HL-60/S4 treated with phorbol 12-myristate 13-acetate at 8.2 ng/mL for 4 days and 3 days (cell line): ENCODE results near the gene RFC2.

ENCODE experiments used
- in situ Hi-C: fragments of 300-500 bp; cut with MboI; formaldehyde crosslinking; loops from 2 replicates; pipeline ENCODE4 v1.15.0; 2022; ENCODE audit warnings: low sequenced_read_pairs

RFC2 gene

DNA sequence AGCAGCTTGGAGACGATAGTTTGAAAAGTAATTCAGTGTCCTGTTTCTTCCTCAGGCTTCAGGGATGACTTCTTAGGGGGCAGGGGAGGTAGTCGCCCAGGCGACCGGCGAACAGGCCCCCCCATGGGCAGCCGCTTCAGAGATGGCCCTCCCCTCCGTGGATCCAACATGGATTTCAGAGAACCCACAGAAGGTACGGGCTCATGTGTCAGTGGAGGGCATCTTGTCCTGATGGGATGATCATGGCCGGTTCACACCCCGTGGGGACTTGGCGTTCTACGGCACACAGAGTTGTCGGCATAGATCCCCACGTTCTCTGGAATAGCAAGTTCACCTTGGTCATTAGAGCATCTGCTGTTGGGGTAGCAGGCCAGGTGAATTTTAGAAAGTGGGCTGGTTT is 59.5 kb downstream of the RFC2 start:
- in situ Hi-C loops = no loop called here

DNA sequence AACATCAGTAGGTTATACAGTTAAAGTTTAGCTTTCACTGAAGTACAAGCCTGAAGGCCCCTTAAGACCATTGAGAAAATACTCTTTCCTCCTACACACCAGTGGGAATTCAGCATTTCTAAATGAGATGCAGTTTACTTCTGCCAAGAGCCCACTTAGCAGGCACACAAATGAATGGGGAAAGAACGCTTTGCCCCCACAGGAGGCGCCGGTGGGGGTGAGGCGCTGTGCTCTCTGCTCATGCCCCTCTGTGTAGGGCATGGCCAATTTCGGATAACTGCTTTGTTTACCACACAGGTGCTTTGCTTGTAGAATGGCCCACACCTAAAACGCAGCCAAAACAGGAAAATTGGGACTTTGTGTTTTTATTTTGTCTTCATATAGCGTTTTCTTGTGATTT is 60.3 kb downstream of the RFC2 start:
- in situ Hi-C loops = no loop called here

GRCh38 chr7:74193054-74193453 is 61.1 kb downstream of the RFC2 start:
- in situ Hi-C loops = no loop called here

DNA sequence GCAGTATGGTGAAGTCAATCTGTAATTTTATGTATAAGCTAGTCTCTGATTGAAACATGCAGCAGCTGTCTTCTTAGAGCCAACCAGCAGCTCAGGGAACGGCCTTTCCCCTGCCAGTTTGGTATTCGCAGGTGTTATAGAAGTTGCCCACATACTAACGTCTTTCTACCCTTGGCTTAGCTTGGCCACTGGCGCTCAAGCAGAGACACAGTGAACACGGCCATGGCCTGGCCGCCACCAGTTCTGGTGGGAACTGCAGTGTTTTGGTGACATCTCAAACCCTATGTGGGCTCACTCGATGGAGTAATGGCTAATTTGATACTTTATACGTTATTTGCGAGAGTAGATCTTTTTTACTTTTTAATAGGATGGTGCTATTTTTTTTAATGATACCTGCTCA is 63.0 kb downstream of the RFC2 start:
- in situ Hi-C loops = no loop called here

DNA sequence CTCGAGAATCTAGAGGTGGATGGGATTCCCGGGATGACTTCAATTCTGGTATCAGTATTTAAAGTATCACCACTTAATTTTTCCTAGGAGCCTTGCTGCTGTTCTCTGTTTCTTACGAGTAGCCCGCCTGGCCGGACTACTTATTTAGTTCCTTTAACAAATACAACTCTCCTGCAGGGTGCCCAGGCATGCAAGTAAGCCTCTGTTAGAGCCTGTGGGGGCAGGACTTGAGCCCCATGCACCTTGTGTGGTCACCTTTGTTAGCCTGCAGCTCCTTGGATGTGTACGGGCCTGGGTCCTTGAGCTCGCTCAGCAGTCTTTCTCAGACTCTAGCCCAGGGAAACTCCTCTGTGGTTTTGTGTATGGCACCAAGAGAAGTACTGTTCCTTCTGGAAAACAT is 63.9 kb downstream of the RFC2 start:
- in situ Hi-C loops = no loop called here

DNA sequence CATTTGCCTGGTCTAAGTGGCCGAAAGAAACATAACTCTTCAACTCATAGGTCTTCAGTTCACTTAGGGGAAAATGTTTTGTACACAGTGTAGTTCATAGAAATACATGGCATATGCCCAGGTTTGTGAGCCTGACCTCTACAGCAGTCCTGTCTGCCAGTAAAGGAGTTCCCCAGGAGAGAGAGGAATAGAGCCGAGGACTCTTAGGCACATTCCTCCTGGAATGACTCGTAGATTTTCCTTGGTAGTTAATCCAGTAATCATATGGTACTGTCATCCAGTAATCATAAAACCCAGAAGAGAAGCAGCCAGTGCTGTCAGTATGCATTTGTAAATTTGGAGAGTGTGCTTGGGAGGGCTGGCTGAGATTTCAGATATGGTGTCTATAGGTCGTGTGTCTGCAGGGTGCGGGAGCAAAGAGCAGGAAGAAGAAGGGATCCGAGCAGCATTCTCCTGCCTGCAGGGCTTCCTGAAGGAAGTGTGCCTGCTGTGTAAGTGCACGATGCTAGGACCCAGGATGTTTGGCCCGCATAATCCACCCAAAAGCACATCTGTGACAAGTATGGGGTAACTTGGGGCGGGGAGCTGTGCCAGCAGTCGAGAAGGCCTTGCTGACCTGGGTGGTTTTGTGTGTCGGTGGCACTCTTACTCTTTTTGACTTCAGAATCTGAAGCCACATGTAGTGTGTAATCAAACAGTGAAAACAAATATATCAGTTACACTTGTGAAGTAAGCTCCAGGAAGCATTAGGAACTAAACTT is 66.1 kb downstream of the RFC2 start:
- in situ Hi-C loops = no loop called here

DNA sequence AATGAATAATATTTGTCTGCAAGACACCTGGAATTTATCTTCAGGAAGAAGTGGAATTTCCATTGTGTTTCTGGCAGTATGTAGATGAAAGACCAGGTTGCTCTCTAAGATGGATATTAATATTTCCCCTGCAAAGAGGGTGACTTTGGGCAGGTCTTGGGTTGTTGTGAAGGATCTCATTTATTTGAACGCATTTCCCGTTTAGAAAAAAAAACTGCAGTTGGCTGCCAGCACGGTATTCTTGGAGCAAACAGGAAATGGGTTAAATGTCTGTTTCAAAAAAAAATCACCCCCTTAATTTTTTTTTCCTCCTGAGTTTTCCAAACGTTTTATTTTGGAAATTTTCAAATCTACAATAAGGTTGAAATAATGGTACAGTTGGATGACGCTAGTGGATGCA is 68.6 kb downstream of the RFC2 start:
- in situ Hi-C loops = no loop called here

DNA sequence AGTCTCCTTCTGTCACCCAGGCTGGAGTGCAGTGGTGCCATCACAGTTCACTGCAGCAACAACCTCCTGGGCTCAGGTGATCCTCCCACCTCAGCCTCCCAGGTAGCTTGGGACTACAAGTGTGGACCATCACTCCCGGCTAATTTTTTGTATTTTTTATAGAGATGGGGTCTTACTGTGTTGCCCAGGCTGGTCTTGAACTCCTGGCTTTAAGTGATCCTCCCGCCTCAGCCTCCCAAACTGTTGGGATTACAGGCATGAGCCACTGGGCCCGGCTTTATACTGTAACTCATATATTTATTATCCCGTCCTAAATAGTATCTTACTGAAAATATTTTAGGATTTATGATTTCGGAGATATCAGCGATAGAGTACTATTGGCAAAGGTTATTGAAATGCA is 69.2 kb downstream of the RFC2 start:
- in situ Hi-C loops = no loop called here

DNA sequence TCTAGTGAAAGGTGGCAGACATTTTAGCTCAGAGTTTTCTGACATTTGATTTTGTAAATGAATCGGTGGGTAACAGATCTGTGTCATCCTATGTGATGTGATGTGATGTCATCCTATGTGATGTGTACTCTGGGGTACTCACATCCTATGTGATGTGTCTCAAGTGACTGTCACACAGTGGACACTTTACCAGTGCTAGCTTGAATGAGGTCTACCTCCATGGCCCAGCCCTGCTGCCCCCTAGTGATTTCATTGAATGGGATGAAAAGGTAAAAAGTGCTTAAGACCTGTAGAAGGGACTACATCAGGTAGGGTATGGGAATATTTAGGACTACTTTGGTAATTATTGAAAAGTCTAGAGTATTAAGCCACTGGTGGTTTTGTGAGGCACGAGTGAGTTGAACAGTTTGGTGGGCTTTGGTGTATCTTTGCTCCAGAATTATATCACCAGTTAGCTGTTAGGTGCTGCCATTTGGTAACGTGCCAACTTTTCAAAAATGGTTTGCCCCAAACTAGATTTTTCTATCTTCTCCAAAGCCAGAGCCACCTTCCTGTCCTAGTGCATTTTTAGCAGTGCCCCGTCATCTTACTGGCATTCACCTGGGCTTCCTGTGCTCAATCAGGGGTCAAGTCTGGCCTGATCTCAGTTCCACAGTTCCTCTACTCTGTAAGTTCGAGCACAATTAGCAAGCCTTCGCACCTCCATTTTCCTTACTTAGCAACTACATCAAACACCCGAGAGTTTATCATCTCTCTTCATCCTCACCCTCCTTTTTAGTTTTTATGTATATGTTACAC is 70.3 kb downstream of the RFC2 start:
- in situ Hi-C loops = no loop called here

GRCh38 chr7:74183142-74183541 is 71.1 kb downstream of the RFC2 start:
- in situ Hi-C loops = no loop called here

DNA sequence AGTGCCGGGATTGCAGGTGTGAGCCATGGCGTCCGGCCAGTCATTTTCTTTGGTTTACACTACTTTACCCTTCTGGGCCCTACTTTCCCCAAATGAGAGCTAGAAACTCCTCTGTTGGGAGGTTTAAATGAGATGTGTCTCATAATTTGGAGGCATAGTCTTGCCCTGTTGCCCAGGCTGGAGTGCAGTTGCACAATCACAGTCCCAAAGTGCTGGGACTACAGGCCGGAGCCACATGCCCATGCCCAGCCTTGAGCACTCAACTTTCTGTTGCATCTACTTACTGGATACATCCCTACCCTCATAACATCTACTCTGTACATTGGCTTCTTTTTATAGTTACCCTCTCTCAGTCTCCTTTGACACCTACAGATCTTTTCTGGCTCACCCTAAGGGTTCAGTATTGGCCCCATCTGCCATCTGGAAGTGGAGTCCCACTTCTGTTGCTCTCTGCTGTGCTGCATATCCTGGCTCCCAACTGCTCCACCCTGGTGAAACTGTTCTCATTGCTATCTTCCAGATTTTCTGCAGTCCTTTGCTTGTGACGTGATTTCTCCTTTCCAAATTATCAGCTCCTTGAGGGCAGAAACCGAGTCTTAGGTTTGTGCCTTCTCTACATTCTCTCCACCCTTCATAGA is 71.6 kb downstream of the RFC2 start:
- in situ Hi-C loops = no loop called here

- in situ Hi-C loops = no loop called here
These were observed 72.4 kb downstream of the RFC2 start for GRCh38 chr7:74181821-74182220.
